Measurements from ENCODE around the gene SCARF2. TPM values are rescaled to one million over a fixed set of nuclear protein-coding genes. Genes with fewer than 3 reads are reported as not detected.

The SCARF2 gene
- total RNA-seq, 1 experiment from 2014 or later = 10.8 TPM

DNA sequence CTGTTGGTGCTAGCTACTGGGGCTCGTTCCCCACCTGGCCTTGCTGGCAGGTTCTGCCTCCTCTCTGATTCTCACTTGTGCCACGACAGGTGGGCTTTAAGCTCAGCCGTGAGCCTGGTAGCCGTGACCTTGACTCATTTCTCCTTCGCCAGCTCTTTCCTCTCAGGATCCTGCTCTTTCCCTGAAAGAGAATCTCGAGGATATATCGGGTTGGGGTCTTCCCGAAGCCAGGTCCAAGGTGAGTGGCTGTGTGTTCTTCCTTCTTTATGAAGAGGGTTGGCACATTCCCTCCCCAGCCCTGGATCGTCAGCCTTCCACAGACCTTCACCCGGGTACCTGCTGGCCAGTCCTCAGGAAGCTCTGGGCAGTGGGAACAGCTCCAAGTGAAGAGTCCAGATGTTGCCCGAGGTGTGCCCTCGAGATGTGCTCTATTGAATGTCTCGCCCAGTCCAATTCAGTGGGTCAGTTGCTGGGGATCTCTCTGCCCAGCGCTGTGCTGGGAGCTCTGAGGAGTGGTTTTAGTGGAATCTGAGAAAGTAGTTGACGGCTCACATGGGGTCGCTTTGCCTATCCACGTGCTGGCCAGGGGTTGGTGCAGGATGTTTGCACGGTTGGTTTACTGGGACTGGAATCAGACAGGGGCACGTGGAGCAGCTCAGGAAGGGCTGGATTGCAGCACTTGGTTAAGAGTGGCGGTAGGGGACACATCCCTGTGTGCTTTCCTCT, 42.3 kb downstream of the SCARF2 start:
- no CpG with 5 or more reads among the region's 20 CpGs for WGBS (ENCODE audit: extremely low coverage, insufficient read length, low lambda C conversion rate)
- Histone ChIP-seq H3K4me2 (ENCODE audit: insufficient read depth, insufficient read length, low read length) (peak overlapping the region; percentile 60), H3K9me3 (ENCODE audit: control insufficient read depth, low read depth, low read length) (no peaks in the 10 kb centered on the region), H4K8ac (replicated peaks; ENCODE audit: insufficient read length, low read depth, low read length) (no peak overlapping the region), H3K14ac (ENCODE audit: insufficient read depth, low read length) (peak overlapping the region; percentile 26; the same call in 1 of the 2 replicates), H3K79me1 (ENCODE audit: insufficient read depth, low read depth, low read length, poor library complexity, severe bottlenecking) (no peaks in the 10 kb centered on the region), H2BK12ac (ENCODE audit: insufficient read length, low read depth, low read length) (no peak overlapping the region), H3K27me3 (ENCODE audit: insufficient read depth, low read length) (no peaks in the 10 kb centered on the region), H3K27ac (ENCODE audit: insufficient read length, low read depth, low read length) (no peak overlapping the region), H3T11ph (ENCODE audit: low read length) (no peak overlapping the region), H3K9ac (ENCODE audit: extremely low read depth, insufficient read length, low read length) (peak overlapping the region; percentile 28), H3K4ac (ENCODE audit: low read depth, low read length) (no peak overlapping the region), H2BK5ac (ENCODE audit: insufficient read length, low read length) (no peak overlapping the region), H2BK120ac (ENCODE audit: low read depth, low read length, poor library complexity, severe bottlenecking) (no peak overlapping the region), H2AFZ (ENCODE audit: low read length) (no peak overlapping the region), H4K5ac (ENCODE audit: insufficient read length, low read depth, low read length) (no peak overlapping the region), H2BK20ac (ENCODE audit: low read depth, low read length, poor library complexity, severe bottlenecking) (no peak overlapping the region), H3K79me2 (ENCODE audit: insufficient read depth, low read length) (peaks cover 7% of the 10 kb centered on the region; the same call in 1 of the 2 replicates), H4K20me1 (ENCODE audit: control insufficient read depth, insufficient read depth, insufficient read length) (no peaks in the 10 kb centered on the region), H2AK5ac (ENCODE audit: insufficient read length, low read length) (no peak overlapping the region), H3K18ac (ENCODE audit: insufficient read length, low read depth, low read length) (no peak overlapping the region), H4K91ac (ENCODE audit: insufficient read length, low read depth, low read length) (no peak overlapping the region), H3K56ac (ENCODE audit: insufficient read length, low read depth, low read length) (no peak overlapping the region), H2BK15ac (ENCODE audit: low read depth, low read length) (no peak overlapping the region), H3K23me2 (ENCODE audit: insufficient read length, low read depth, low read length, poor library complexity, severe bottlenecking) (peaks cover 4% of the 10 kb centered on the region), H3K4me1 (ENCODE audit: insufficient read depth, low read length) (peaks cover 8% of the 10 kb centered on the region; the same call in 1 of the 2 replicates), H3K23ac (ENCODE audit: insufficient read length, low read depth, low read length) (no peak overlapping the region)
- DNase-seq = no peak
- H3K27me3 Mint-ChIP-seq (ENCODE audit: low read depth) = peaks cover 7% of the 10 kb centered on the region
- peaks cover 20 to 22% of the 10 kb centered on the region in 2 experiments for H3K4me1 Mint-ChIP-seq
- H3K9me3 Mint-ChIP-seq = no peaks in the 10 kb centered on the region
- H3K4me3 Mint-ChIP-seq = peak overlapping the region; percentile 84 to 94
- peaks cover 8 to 20% (median 14%) of the 10 kb centered on the region in 3 experiments for H3K36me3 Mint-ChIP-seq (ENCODE audit: insufficient read depth in 1 of 3, low read depth in 3 of 3)
- no peak overlapping the region; a peak in 1 of 7 replicates for H3K27ac Mint-ChIP-seq
- TF ChIP-seq, protein P1, sequence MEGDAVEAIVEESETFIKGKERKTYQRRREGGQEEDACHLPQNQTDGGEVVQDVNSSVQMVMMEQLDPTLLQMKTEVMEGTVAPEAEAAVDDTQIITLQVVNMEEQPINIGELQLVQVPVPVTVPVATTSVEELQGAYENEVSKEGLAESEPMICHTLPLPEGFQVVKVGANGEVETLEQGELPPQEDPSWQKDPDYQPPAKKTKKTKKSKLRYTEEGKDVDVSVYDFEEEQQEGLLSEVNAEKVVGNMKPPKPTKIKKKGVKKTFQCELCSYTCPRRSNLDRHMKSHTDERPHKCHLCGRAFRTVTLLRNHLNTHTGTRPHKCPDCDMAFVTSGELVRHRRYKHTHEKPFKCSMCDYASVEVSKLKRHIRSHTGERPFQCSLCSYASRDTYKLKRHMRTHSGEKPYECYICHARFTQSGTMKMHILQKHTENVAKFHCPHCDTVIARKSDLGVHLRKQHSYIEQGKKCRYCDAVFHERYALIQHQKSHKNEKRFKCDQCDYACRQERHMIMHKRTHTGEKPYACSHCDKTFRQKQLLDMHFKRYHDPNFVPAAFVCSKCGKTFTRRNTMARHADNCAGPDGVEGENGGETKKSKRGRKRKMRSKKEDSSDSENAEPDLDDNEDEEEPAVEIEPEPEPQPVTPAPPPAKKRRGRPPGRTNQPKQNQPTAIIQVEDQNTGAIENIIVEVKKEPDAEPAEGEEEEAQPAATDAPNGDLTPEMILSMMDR (conservative IDR thresholded peaks at IDR 0.05) = no peak
